GM12873 (cell line): Measurements from ENCODE around the gene FAM3B.

Experiments
- TF ChIP-seq, protein P1 (sequence below): IDR thresholded peaks from 2 replicates; pipeline ENCODE4 v1.5.1; 2012; ENCODE audit warnings: low read depth, mild to moderate bottlenecking, moderate library complexity, low read length, control low read depth; ENCODE audit not compliant: insufficient read depth; ENCODE audit errors: missing control alignments

FAM3B gene

DNA sequence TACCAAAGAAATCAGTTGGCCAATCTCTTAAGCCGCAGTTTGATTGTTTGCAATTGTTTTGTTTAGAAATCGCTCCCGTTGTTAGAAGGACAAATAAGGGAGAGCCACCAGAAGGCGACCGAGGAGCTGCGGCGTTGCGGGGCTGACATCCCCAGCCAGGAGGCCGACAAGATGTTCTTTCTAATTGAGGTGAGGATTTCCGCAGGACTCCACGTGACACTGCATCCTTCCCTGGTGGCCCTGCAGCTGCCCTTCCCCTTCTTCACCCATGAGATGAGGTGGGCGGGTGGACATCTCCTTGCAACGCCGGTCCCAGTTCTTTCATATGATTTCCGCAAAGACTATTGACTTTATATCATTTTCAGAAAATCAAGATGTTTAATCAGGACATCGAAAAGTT is 82.2 kb downstream of the FAM3B start:
- TF ChIP-seq, protein P1, sequence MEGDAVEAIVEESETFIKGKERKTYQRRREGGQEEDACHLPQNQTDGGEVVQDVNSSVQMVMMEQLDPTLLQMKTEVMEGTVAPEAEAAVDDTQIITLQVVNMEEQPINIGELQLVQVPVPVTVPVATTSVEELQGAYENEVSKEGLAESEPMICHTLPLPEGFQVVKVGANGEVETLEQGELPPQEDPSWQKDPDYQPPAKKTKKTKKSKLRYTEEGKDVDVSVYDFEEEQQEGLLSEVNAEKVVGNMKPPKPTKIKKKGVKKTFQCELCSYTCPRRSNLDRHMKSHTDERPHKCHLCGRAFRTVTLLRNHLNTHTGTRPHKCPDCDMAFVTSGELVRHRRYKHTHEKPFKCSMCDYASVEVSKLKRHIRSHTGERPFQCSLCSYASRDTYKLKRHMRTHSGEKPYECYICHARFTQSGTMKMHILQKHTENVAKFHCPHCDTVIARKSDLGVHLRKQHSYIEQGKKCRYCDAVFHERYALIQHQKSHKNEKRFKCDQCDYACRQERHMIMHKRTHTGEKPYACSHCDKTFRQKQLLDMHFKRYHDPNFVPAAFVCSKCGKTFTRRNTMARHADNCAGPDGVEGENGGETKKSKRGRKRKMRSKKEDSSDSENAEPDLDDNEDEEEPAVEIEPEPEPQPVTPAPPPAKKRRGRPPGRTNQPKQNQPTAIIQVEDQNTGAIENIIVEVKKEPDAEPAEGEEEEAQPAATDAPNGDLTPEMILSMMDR = no peak

DNA sequence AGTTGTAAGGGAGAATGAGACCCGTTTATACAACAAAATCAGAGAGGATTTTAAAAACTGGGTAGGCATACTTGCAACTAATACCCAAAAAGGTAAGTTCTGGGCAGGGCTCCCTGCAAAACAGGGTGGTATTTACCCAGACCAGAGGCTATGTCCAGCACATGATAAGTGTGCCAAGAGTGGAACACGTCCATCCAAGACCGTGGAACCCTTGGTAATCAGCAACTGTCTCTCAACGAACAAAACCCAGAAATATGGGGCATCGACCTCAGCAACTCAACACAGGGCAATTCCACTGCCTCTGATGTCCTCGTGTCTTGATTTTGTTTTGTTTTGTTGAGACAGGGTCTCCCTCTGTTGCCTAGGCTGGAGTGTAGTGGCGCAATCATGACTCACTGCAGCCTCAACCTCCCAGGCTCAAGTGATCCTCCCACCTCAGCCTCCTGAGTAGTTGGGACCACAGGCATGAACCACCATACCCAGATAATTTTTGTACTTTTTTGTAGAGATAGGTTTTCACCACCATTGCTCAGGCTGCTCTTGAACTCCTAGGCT is 82.7 kb downstream of the FAM3B start:
- TF ChIP-seq, protein P1 = no peak

DNA sequence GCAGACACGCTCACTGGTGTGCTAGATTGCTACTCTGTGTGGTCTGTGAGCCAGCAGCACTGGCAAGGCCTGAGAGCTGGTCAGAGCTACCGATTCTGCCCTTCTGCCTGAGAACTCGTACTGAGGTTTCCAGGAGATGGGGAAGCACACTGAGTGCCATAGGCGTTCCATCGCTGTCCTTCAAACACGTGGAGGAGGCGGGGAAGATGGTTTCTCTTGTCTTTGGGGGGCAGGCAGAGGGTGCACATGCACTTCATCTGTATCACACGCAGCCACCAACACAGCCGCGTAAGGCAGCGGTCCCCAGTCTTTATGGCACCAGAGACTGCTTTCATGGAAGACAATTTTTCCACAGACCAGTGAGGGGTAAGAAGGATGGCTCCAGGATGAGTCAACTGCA is 85.6 kb downstream of the FAM3B start:
- TF ChIP-seq, protein P1 = no peak

DNA sequence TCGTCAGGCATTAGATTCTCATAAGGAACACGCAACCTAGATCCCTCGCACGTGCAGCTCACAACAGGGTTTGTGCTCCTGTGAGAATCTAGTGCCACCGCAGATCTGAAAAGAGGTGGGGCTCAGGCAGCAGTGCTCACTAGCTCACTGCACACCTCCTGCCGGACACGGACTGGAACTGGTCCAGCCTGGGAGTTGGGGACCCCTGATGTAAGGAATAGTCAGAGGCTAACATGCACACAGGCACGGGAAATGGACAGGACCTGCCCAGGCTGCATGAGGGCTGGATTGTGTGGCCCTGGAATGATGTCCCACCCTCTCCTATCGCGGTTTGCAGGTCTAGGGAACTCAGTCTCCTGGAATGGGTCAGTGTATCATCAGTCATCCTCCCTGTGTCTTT is 86.2 kb downstream of the FAM3B start:
- TF ChIP-seq, protein P1 = no peak

DNA sequence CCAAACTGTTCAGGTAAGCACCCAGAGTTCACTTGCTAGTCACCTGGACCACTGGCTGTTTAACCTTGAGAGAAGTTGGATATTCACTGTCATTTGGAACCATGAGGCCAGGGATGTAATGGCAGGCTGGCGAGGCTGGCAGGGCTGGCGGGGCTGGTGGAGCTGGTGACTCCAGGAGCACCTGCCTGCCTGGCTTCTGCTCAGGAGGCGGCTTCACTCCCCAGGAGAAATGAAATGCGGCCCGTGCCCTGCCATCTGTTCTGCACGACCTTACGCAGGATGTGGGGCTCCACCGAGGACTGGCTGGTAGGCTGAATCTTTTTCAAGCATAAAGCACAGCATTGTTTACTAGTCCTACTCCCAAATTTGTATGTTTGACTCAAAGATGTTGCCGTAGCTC is 86.7 kb downstream of the FAM3B start:
- TF ChIP-seq, protein P1 = no peak

DNA sequence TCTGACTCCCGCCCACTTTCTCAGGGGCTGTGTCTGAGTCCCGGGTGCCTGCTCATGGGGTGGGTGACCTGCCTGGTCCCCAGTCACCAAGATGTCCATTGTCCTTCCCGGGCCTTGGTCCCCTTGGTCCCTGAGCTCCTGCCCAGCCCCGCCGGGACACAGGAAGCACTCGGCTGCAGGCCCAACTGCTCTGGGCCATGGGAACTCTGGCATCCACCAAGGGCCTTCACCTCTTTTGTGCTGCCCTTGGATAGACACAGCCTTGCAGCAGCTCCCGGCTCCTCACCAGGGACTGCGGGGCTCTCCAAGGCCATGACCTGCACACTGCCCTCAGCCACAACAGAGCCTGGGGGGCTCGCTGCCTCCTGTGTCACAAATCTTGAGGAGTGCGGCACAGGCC is 87.4 kb downstream of the FAM3B start:
- TF ChIP-seq, protein P1 = no peak

DNA sequence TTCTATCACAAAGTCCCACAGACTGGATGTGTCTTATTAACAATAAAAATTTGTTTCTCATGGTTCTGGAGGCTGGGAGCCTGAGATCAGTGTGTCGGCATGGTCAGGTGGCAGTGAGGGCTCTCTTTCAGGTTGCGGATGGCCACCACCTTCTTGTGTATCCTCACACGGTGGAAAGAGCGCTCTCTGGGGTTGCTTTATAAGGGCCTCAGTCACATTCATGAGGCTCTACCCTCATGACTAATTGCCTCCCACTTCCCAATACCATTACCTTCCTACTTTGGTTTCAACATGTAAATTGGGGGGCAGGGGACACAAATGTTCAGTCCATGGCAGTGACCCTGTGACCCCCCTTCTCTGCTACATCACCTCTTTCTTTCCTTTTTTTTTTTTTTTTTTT is 88.7 kb downstream of the FAM3B start:
- TF ChIP-seq, protein P1 = no peak
